Activated CD8-positive, alpha-beta memory T cell treated with anti-CD3 and anti-CD28 coated beads, Interleukin-2, amount 50 U/mL, for 48 hours (primary cell): ENCODE measurements around the gene B4GALNT4.
"Not testable (repeated sequence)": the region's sequence is repeated elsewhere in the genome, so short reads cannot be mapped to it uniquely, and the experiment has no call there.

Source experiments
- DNase-seq: peaks from one replicate; pipeline ENCODE4 v3.0.0-alpha.2; 2020

Gene B4GALNT4

GRCh38 chr11:360326-361280, 8.7 kb upstream of the B4GALNT4 start:
- no peak for DNase-seq

DNA sequence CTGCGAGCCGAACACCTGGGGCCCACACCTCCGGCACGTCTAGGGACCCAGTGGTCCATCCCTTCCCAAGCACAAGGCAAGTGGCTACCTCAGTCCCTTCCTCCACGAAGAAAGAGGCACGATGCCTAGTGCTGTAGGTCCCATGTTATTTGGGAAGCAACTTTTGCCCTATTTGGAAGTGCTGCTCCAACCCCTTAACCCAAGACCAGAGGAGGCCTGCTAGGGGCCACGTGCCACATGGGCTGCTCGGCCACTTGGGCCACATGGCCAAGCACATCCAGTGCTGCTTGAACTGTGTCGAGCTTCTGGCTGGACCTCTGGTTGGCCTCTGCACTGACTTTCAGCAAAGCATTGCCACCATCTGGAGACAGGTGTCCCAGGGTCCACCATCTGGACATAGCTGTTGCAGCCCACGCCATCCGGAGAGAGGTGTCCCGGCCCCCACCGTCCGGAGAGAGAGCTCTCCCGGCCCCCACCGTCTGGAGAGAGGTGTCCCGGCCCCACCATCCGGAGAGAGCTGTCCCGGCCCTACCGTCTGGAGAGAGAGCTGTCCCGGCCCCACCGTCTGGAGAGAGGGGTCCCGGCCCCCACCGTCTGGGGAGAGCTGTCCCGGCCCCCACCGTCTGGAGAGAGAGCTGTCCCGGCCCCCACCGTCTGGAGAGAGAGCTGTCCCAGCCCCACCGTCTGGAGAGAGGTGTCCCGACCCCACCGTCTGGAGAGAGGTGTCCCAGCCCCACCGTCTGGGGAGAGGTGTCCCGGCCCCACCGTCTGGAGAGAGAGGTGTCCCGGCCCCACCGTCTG, 6.5 kb upstream of the B4GALNT4 start:
- no peak for DNase-seq

DNA sequence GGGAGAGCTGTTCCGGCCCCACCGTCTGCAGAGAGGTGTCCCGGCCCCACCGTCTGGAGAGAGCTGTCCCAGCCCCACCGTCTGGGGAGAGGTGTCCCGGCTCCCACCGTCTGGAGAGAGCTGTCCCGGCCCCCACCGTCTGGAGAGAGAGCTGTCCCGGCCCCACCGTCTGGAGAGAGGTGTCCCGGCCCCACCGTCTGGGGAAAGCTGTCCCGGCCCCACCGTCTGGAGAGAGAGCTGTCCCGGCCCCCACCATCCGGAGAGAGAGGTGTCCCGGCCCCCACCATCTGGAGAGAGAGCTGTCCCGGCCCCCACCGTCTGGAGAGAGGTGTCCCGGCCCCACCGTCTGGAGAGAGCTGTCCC, 5.9 kb upstream of the B4GALNT4 start:
- not testable (repeated sequence) for DNase-seq

DNA sequence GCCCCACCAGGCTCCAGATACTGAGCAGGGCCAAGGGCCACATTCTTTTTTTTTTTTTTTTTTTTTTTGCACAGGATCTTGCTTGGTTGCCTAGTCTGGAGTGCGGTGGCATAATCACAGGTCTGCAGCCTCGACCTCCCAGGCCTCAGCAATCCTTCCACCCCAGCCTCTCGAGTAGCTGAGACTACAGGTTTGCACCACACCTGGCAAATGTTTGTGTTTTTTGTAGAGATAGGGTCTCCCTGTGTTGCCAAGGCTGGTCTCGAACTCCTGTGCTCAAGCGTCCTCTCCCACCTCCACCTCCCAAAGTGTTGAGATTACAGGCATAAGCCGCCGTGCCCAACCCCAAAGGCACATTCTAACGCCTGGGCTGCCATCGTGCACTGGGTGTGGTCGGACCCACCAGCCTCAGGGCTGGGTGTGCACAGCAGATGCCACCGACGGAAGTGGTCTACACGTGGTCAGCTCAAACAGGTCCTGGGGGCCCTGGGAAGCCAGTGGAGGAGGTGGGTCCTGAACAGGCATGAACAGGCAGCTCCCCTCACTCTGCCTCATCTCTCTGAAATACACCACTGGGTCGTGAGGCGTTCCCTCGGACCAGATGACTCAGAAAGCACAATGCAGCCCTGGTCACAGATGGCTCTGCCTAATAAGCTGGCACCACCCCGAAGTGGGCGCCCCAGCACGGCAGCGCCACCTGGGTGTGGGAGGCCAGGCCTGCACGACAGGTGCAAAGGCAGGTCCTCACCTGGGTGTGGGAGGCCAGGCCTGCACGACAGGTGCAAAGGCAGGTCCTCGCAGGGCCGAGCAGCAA, 5.1 kb upstream of the B4GALNT4 start:
- peak; percentile 76 for DNase-seq

DNA sequence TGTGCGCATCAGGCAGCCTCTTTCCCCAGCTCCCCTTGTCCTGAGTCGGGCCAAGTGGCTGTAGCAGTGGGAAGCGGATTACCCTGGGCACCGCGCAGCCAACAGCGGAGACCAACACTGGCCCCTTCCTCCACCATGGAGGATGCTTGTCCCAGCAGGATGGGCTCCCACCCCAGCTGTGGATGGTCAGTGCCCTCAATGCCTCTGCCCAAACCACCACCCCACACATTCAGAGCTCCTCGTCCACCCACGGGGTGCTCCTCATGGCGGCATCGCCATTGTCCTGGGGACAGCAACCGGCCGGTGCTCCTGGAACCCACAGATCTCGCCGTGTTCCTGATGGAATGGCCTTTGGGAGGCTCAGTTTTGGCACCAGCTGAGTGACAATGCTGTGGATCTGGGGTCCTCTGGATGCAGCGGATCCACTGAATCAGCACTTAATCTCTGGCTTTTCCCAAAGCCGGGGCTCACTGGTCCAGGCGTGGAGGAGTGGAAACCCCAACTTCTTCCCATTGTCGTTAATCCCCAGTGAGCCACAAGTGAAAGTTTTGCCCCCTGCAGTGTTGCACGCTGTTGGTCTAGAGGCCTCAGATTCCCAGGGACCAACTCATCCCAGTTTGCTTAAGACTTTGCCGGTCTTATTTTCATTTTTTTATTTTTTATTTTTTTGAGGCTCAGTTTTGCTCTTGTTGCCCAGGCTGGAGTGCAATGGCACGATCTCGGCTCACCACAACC, 4.1 kb upstream of the B4GALNT4 start:
- no peak for DNase-seq

DNA sequence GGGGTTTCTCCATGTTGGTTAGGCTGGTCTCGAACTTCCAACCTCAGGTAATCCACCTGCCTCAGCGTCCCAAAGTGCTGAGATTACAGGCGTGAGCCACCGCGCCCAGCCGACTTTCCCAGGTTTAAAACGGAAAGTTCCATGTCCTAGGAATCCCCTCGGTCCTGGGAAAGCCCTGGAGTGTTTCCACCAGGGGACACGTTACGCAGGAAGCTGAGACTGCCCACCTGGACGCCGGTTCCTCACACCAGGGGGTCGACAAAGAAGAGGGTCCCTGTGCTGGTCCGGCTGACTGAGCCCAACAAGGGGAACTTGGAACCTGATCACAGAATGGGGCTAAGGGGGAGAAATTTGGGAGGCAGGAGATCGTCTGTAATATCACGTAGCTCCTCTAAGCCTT, 3.5 kb upstream of the B4GALNT4 start:
- DNase-seq: no peak

DNA sequence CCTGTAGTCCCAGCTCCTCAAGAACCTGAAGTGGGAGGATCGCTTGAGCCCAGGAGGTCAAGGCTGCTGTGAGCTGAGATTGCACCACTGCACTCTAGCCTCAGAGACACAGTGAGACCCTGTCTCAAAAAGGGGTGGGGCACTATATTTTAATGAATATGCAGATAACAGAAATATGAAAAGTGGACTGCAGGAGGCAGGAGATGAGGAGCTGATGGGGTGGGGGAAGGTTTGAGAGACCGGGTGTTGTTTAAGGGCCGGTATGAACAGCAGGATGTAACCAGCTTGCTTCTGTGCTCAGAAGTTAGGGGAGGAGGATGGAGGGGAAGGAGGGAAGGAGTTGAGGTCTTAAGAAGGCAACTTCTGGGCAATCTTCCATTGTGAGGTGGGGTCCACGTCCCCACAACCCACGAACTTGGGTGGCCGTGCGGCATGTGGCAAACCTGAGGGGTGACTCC, 1.3 kb upstream of the B4GALNT4 start:
- DNase-seq: no peak

- no peak for DNase-seq
Measured at GRCh38 chr11:368414-369335, 624 bp upstream of the B4GALNT4 start.

GRCh38 chr11:370070-370941, 1.0 kb downstream of the B4GALNT4 start:
- DNase-seq: no peak

DNA sequence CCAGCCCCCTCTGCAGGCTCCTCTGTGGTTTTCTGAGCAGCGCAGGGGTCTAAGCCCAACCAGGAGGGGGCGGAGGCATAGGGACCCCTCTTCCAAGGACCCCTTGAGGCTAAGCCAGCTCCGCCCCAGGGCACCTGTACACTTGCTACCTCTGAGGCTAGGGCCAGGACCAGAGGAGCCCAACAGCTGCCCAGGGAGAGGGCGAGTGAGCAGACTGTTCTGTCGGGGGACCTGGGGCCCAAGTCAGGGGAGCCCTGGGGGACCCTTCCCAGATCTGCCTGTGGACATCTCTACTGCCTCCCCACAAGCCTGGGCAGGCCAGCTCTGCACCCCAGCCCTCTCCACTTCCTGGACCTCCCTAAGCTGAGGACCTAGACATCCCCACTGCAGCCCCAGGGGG, 1.8 kb downstream of the B4GALNT4 start:
- no peak for DNase-seq

DNA sequence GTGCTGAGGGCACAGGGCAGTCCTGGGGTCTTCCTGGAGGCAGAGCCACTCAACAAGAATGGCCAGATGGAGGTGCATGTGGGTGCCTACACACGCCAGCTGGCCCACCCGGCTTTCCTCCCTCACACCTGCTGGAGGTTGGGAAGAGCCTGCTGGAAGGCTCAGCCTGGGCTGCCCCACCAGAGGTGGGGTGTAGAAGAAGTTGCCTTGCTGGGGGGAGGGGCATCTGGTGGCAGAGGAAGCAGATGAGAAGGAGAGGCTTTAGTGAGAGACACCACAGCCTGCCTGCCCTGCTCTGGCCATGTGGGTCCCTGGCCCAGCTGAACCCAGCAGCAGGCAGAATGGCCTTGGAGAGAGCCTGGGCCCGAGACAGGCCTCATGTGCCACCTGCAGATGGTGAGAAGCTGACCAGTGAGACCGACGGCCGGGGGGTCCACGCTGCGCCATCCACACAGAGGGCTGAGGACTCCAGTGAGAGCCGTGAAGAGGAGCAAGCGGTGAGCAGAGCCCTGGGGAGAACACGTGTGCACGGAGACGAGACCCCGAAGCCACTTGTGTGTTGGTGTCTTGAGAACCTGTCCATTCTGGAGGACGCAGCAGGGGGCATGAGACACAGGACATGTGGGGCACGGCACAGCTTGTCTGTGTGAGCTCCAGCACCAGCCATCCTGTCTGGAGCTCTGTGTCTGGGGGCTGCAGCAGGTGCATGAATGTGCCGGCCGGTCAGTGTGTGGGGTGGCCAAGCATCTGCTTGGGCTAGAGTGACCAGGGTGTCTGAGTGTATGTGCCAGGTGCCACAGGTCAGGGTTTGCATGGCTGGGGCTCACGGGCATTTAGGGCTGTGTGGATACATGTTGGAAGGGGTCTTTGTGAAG, 2.7 kb downstream of the B4GALNT4 start:
- no peak for DNase-seq

DNA sequence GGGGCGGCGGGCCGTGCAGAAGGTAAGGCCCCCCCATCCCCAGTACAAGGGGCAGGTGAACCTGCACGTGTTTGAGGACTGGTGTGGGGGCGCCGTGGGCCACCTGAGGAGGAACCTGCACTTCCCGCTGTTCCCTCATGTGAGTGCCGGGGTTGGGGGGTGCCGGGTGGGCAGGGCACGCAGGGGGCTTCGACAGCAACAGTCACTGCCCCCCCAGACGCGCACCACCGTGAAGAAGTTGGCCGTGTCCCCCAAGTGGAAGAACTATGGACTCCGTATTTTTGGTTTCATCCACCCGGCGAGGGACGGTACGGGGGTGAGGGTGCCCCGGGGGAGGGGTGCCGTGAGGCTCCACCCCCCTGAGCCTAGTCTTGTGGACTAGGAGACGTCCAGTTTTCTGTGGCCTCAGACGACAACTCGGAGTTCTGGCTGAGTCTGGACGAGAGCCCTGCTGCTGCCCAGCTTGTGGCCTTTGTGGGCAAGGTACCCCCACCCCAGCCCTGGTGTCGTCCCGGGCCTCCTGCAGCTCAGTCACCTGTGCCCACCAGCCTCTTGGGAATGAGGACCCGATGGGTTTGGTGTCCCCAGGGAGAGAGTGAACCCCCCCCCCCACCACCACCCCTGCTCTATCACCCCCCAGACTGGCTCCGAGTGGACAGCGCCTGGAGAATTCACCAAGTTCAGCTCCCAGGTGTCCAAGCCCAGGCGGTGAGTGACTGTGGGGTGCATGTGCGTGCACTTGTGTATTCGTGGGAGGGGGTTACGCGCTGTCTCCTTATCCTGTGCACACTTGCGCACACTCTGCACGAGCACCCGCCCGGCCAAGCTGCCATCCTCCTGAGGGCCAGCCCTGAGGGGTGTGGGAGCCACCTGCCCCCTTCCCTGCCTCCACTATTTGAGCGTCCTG, 3.8 kb downstream of the B4GALNT4 start:
- DNase-seq: no peak

DNA sequence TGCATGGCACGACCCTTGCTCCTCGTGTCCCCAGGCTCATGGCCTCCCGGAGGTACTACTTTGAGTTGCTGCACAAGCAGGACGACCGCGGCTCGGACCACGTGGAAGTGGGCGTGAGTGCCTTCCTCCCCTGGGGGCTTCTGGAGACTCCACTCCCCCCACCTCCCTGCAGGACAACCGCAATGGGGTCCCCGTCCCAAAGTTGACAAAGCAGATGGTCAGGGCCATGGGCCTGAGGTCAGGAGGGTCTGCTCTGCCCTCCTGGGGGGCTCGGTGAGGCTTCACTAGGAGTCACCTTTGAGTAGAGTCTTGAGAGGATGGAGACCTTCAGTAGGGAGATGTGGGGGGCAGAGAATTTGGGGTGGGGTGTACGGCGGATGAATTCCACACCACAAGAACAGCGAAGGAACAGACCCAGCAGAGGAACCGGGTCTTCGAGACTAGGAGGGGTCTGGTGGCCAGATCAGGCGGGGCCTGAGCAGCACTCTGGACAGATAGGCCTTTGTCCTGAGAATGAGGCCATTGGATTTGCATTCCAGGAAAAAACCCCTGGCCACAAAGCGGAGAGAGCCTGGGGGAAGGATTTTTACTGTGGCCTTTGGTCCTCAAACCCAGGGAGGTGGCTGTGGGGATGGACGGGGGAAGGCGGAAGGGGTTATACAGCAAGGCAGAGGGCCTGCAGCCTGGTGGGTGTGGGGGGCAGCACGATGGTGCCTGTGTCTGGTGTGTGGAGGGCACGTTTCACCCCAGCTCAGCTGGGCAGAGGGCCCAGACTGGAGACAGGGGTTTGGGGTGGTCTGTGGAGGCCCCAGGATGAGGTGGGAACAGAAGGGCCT, 4.6 kb downstream of the B4GALNT4 start:
- DNase-seq: no peak

DNA sequence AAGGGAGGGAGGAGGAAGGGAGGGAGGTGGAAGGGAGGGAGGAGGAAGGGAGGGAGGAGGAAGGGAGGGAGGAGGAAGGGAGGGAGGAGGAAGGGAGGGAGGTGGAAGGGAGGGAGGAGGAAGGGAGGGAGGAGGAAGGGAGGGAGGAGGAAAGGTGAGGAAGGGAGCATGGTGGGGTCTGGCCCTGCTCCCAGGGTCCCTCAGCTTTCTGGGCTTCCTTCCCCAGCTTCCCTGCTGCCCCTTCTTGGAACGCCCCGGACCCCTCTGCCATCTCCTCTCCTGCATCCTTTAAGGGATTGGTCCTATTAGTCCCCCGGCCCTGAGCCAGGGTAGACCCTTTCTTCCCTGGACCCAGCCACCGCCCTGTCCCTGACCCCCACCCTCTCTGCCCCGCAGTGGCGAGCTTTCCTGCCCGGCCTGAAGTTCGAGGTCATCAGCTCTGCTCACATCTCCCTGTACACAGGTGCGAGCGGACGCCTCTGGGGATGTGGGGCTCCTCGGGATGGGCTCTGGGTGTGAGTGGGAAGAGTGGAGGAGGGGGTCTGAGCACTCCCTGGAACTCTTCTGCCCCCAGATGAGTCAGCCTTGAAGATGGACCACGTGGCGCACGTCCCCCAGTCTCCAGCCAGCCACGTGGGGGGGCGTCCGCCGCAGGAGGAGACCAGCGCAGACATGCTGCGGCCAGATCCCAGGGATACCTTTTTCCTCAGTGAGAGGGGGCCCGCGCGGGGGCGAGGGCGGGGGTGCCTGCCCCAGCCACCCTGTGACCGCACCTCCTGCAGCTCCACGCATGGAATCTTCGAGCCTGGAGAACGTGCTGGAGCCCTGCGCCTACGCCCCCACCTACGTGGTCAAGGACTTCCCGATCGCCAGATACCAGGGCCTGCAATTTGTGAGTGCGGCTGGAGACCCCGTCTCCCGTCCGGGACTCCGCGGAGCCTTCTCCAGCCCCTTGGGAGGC, 6.0 kb downstream of the B4GALNT4 start:
- DNase-seq: no peak

- DNase-seq: no peak
Measured at GRCh38 chr11:376531-377173, 7.4 kb downstream of the B4GALNT4 start.
